ENCODE measurements around the gene FETUB.
"Not testable (repeated sequence)": the region's sequence is repeated elsewhere in the genome, so short reads cannot be mapped to it uniquely, and the experiment has no call there.

The FETUB gene

DNA sequence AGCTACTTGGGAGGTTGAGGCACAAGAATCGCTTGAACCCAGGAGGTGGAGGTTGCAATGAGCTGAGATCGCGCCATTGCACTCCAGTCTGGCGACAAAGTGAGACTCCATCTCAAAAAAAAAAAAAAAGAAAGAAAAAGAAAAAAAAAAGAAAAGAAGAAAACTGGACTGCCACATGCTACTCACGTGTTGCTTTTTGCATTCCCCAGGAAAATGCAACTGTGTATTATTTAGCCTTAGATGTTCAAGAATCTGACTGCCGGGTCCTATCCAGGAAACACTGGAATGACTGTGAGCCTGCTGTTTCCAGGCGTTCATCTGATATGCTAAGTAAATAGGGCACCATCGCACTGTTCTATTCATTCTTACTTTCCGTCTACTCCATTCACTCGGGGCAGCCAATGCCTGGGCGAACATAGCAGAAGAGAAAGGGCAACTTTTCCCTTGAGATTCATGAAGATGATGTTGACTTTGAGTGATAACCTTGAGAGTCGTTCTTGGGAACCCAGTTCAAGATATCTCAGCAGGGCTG is 47.0 kb downstream of the FETUB start:
- TF ChIP-seq, protein P1, sequence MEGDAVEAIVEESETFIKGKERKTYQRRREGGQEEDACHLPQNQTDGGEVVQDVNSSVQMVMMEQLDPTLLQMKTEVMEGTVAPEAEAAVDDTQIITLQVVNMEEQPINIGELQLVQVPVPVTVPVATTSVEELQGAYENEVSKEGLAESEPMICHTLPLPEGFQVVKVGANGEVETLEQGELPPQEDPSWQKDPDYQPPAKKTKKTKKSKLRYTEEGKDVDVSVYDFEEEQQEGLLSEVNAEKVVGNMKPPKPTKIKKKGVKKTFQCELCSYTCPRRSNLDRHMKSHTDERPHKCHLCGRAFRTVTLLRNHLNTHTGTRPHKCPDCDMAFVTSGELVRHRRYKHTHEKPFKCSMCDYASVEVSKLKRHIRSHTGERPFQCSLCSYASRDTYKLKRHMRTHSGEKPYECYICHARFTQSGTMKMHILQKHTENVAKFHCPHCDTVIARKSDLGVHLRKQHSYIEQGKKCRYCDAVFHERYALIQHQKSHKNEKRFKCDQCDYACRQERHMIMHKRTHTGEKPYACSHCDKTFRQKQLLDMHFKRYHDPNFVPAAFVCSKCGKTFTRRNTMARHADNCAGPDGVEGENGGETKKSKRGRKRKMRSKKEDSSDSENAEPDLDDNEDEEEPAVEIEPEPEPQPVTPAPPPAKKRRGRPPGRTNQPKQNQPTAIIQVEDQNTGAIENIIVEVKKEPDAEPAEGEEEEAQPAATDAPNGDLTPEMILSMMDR (conservative IDR thresholded peaks at IDR 0.05; ENCODE audit: low read depth, low read length), result no peak
- H3K4me3 ChIP-seq (ENCODE audit: low read length), result no peak overlapping the region
- DNase-seq (ENCODE audit: low read depth), result no peak

DNA sequence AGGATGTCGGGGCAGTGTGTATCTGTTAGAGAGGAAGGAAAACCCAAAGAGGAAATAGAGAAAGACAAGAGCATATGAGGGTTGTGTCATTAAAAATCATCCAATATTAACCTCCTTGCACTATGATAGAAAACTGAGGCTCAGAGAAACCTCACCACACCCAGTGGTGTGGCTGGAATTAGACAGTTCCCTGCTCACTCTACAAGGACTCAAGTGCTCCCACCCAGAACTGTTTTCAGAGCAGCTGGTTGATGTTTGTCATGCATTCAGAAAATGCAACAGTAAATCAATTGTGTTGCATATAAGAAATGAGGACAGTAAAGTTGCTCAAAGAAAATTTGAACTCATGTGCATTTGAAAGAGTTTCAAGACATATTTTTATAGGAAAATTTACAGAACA is 50.1 kb downstream of the FETUB start:
- not testable (repeated sequence) for H3K4me3 ChIP-seq (ENCODE audit: low read length); DNase-seq (ENCODE audit: low read depth)

DNA sequence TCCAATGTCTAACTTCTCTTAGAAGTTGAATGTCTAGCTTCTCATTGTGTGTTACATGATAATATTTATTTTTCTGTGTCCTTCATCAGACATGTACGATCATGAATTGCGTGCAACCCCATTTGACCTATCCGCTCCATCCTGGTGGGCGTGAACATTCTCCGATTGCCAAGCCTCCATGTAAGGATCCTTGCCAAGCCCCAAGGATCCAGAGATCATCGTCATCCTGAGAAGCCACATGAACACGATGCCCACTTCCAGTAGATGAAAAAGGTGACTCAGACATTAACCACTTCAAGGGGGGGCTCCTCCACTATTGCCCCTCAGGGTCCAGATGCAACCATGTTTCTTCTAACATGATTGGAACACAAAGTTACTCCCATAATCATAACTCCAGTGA is 51.5 kb downstream of the FETUB start:
- H3K4me3 ChIP-seq (ENCODE audit: low read length), result no peak overlapping the region
- TF ChIP-seq, protein P1 (conservative IDR thresholded peaks at IDR 0.05; ENCODE audit: low read depth, low read length), result no peak
- DNase-seq (ENCODE audit: low read depth), result no peak

DNA sequence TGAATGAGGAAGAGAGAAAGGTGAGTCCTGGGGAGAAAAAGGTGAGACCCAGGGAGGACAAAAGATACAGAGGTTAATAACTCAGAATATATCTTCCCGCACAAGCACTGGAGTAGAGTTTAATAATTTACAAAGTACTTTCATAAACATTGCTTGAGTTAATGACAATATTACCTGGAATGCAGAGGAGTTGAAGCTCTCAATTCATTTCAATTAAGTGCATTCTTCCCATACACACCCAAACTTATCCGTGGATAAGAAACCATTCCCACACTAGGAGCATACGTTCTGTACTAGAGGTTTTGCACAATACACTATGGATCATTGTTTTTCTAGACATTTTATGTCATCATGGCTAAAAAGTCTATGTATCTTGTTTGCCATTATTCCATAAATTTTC is 53.6 kb downstream of the FETUB start:
- H3K4me3 ChIP-seq (ENCODE audit: low read length), result no peak overlapping the region
- DNase-seq (ENCODE audit: low read depth), result no peak
- TF ChIP-seq, protein P1 (conservative IDR thresholded peaks at IDR 0.05; ENCODE audit: low read depth, low read length), result no peak

DNA sequence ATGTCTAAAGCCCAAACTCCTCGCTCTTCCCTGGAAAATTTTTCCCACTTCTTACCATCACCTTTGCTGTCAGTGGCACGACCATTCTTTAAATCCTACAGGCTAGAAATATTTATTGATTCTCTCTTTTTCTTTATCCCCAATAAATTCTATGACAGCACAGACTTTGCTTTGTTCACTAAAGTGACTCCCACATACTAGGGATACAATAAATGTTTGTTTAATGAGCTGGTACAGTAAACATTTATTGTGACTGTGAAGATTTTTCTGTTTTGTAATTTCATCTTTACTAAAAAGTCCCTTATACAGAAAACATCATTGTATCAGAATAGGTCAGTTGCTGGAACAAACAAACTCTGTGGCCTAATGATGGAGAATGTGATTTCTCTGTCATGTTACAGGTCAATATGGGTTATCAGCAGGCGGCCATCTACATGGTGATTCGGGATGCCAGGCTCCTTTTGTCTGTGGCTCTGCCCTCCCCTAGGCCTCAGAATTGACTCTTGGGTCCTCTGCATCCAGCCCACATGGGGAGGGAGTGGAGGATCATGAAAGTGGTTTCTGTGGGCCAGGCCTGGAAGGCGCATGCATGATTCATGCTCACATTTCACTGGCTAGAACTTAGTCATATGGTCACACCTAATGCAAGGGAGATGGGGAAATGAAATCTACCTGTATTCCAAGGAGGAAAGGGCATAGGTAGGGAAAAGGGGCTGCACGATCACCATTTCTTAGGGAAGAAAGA is 54.3 kb downstream of the FETUB start:
- DNase-seq (ENCODE audit: low read depth), result no peak

DNA sequence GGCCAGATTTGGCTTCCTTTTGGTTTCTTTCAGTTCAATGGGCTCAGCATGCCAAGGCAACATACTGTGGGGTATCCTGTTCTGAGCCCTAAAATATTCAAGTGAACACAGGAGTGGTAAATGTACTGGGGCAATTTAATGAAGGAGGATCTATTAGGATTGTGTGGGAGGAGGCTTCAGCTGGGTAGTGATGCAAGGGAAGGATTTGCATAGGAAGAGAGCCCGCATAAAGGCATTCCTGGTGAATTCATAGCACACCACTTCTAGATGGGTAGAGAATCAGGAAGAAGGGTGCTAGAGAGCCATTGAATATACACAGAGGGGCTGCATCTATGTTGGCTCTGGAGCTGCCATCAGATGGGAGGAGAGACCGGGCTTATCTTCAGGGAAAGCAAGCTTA is 56.3 kb downstream of the FETUB start:
- DNase-seq (ENCODE audit: low read depth), result no peak
- no peak overlapping the region for H3K4me3 ChIP-seq (ENCODE audit: low read length)
- TF ChIP-seq, protein P1 (conservative IDR thresholded peaks at IDR 0.05; ENCODE audit: low read depth, low read length), result no peak

More for the DNA sequence above, 54.3 kb downstream of the FETUB start:
- TF ChIP-seq, protein P1 (conservative IDR thresholded peaks at IDR 0.05; ENCODE audit: low read depth, low read length), result no peak
- H3K4me3 ChIP-seq (ENCODE audit: low read length), result no peak overlapping the region

DNA sequence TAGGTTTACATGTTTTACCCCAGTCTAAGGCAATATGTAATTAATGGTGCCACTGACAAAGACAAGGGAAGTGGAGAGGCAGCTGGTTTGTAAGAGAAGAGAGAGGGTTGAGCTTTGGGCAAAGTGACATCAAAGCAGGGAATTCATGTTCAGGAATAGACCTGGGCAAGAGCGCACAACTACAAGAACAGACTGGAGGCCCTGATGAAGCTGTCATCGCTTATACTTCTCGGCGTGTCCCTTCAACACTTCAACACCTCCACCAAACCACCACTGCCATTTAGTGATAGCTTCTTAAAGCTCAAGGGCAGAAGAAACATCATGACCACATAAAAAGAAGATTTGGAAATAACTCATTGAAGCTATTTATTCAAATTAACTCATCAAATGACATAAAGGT is 57.3 kb downstream of the FETUB start:
- TF ChIP-seq, protein P1 (conservative IDR thresholded peaks at IDR 0.05; ENCODE audit: low read depth, low read length), result no peak
- no peak for DNase-seq (ENCODE audit: low read depth)
- no peak overlapping the region for H3K4me3 ChIP-seq (ENCODE audit: low read length)
